ENCODE measurements around the gene PDK1.

DNA sequence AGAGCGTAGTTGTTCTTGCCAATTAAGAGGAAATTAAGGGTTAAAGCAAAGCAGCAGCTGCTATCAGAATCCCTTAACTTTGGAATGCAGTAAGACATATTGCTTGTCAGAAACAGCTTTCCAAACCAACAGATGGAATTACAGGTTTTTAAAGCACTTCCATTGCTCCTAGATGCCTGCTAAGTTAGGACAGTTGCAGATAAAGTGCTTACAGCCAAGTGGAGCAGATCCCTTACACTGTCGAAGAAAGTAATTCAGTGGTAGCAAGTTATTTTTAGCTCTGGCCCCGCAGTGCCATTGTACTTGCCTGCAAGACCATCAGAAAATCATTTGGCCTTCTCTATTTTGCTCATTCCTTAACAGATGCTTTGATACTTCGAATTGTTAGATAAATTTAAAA, 5.4 kb downstream of the PDK1 start:
- TF ChIP-seq, protein P1, sequence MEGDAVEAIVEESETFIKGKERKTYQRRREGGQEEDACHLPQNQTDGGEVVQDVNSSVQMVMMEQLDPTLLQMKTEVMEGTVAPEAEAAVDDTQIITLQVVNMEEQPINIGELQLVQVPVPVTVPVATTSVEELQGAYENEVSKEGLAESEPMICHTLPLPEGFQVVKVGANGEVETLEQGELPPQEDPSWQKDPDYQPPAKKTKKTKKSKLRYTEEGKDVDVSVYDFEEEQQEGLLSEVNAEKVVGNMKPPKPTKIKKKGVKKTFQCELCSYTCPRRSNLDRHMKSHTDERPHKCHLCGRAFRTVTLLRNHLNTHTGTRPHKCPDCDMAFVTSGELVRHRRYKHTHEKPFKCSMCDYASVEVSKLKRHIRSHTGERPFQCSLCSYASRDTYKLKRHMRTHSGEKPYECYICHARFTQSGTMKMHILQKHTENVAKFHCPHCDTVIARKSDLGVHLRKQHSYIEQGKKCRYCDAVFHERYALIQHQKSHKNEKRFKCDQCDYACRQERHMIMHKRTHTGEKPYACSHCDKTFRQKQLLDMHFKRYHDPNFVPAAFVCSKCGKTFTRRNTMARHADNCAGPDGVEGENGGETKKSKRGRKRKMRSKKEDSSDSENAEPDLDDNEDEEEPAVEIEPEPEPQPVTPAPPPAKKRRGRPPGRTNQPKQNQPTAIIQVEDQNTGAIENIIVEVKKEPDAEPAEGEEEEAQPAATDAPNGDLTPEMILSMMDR (IDR thresholded peaks at IDR 0.05 in 8 of 11, conservative IDR thresholded peaks at IDR 0.05 in 3 of 11) = no peak
- TF ChIP-seq POLR2A (IDR thresholded peaks at IDR 0.05) = no peak
- no peak for TF ChIP-seq POLR2AphosphoS5 (IDR thresholded peaks at IDR 0.05)

All from spleen (tissue), 7 donors.